Kidney epithelial cell (primary cell): ENCODE results near the gene TRAPPC1. TPM values are rescaled to one million over a fixed set of nuclear protein-coding genes. Genes with fewer than 3 reads are reported as not detected.

Experiments
- DNase-seq: peaks from one replicate; pipeline ENCODE4 v3.0.0-alpha.2; 2010; ENCODE audit warnings: low read depth
- H3K27me3 ChIP-seq: 2 replicates; pipeline ENCODE4 v1.6.0; 2011; ENCODE audit warnings: low read length; ENCODE audit not compliant: control insufficient read depth, insufficient read depth
- H3K36me3 ChIP-seq: 2 replicates; pipeline ENCODE4 v1.5.1; 2011; ENCODE audit warnings: low read length; ENCODE audit not compliant: control insufficient read depth, insufficient read depth
- H3K4me3 ChIP-seq: 2 replicates; pipeline ENCODE4 v1.5.1; 2011; ENCODE audit warnings: low read depth, mild to moderate bottlenecking, control low read depth, low read length
- total RNA-seq: library from RNA; depleted of rRNA; stranded (reverse); fragments of >200 nt; gene quantifications from 2 replicates; pipeline ENCODE4 v1.2.3, GENCODE V29; 2015
- TF ChIP-seq, protein P1 (sequence below): IDR thresholded peaks from 2 replicates; pipeline ENCODE4 v1.5.1; 2011; ENCODE audit warnings: mild to moderate bottlenecking, moderate library complexity, low read length, control low read depth, inconsistent platforms; ENCODE audit not compliant: insufficient read depth, poor library complexity, severe bottlenecking

TRAPPC1 gene
- total RNA-seq, 1 donor from 2014 or later, result 51.6 TPM

DNA sequence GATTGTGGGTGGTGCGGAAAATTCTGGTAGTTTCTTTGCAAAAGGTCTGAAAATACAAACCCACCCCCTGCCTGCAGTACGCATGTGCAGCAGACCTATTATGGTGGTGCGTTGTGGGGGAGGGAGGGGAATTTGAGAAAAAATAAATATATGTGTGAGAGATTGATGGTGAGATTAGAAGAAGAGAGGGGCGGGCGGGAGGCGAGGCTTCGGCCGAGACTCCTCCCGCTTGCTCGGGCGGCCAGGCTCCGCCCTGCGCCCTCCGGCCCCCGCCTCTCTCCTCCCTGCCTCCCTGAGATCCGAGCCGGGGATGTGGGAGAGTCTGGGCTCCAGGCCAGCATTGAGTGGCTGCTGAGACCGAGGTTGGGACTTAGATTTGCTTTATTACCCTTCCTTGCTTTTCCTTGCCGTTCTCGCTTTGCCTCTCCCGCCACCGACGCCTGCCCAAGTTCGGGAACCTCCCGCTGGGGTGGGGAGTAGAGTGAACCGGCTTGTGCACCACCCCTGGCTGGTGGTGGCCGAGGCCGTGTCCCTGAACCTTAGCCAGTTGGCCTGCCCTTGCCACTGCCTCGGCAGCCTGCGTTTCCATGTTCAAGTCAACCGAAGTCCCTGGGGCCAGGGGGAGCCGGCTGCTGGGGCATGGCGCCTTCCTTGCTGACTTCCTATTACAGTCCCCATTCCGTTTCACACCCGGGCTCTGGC lies 44.1 kb downstream of the TRAPPC1 start:
- peak; percentile 69 for DNase-seq
- H3K27me3 ChIP-seq, result no peaks in the 10 kb centered on the region
- peak overlapping the region; percentile 82 for H3K4me3 ChIP-seq
- TF ChIP-seq, protein P1, sequence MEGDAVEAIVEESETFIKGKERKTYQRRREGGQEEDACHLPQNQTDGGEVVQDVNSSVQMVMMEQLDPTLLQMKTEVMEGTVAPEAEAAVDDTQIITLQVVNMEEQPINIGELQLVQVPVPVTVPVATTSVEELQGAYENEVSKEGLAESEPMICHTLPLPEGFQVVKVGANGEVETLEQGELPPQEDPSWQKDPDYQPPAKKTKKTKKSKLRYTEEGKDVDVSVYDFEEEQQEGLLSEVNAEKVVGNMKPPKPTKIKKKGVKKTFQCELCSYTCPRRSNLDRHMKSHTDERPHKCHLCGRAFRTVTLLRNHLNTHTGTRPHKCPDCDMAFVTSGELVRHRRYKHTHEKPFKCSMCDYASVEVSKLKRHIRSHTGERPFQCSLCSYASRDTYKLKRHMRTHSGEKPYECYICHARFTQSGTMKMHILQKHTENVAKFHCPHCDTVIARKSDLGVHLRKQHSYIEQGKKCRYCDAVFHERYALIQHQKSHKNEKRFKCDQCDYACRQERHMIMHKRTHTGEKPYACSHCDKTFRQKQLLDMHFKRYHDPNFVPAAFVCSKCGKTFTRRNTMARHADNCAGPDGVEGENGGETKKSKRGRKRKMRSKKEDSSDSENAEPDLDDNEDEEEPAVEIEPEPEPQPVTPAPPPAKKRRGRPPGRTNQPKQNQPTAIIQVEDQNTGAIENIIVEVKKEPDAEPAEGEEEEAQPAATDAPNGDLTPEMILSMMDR, result no peak
- peaks cover 6% of the 10 kb centered on the region for H3K36me3 ChIP-seq

DNA sequence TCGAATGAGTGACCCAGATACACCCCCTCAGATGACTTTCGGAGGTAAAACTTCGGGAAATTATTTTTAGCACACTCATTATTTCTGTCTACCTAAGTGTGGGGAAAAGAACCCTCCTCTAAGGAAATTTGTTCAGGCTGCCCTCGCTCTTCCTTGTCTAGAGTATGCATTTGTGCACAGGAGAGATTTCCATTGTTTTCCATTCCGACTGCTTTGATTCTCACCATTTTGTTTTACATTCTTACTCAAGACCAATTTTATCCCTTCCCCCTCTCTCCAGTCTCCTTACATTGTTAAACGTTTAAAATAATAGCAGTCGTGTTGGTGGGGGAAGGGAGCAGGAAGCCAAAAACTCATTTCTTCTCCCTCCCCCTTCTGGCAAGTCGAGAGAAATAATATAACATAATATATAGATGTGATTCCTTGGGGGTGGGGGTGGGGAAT lies 44.7 kb downstream of the TRAPPC1 start:
- TF ChIP-seq, protein P1, result no peak
- Histone ChIP-seq H3K27me3 (no peaks in the 10 kb centered on the region), H3K36me3 (peaks cover 6% of the 10 kb centered on the region), H3K4me3 (peak overlapping the region; percentile 82)
- no peak for DNase-seq

DNA sequence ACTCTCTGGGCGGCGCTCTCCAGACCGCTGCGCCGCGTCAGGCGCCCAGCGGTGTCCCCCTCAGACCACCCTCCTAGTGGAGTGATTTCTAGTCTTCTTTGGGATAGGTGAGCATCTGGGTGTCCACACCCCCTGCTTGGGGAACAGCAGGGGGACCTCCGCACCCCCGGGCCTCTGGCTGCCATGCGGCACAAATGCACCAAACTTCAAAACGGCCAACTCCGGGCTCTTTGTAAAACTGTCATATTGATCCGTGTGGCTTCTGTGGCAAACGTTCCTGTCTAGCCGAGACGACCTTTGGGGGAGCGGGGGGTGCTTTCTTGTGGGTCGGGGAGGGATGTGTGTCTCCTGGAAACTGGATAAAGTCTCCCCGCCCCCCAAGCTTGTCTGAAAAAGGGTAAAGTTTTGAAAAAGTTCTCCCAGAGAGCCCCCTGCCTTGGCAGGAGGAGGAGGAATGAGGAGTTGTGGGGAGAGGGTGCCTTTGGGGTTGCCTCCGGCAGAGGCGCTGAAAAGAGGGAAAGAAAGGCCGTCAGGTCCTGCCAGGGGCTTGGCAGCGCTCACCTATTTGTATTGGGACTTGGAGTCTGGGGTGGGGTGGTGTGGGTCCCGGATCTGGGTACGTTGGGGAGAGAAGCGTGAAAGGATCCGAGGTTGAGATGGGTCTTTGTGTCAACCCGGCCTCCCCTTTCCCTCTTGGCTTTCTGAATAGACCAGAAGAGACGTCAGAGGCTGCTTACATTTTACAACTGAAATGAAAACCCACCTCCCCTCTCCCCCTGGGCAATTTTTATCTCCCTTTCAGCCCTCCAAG lies 45.3 kb downstream of the TRAPPC1 start:
- peak overlapping the region; percentile 82 for H3K4me3 ChIP-seq
- no peaks in the 10 kb centered on the region for H3K27me3 ChIP-seq
- peaks cover 4% of the 10 kb centered on the region for H3K36me3 ChIP-seq
- TF ChIP-seq, protein P1, result no peak
- no peak for DNase-seq

DNA sequence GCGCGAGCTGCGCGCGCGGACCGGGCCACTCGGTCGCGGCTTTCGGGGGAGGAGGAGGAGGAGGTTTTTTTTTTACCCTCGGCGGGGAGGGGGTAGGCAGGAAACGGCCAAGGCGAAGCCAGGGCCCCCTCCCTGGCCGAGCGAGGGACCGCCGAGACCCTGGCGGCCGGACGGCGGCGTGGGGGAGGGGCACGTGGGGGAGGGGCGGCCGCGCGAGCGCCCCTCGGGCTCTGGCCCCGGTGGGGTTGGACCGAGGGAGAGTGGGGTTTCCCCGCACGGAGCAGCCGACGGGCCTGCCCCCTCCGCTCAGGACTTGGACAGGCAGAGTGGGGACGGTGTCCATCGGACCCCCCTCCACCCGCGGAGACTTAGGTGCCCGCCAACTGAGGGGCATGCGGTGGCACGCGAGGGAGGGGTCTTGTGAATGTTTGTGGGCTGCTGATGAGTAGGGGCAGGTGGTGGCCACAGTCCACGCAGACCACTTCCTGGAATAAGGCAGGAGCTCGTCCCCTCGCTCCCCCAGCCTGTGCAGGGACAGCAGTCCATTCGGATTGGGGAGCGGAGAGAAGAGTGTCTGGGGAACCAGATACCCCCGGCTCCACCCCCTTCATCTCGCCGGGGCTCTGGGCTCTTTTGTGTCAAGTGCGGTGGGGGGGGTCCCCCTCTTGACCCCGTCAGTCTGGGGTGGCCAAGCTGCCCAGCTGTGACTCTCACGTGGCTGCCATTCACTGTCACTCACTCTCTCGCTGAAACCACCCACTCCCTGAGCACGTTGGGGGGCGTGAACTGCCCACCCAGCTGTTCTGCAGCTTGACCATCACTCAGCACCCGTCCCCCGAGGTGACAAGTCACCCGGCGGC lies 46.1 kb downstream of the TRAPPC1 start:
- Histone ChIP-seq H3K4me3 (peak overlapping the region; percentile 82), H3K36me3 (peaks cover under 1% of the 10 kb centered on the region), H3K27me3 (no peaks in the 10 kb centered on the region)
- no peak for DNase-seq
- TF ChIP-seq, protein P1, result no peak

DNA sequence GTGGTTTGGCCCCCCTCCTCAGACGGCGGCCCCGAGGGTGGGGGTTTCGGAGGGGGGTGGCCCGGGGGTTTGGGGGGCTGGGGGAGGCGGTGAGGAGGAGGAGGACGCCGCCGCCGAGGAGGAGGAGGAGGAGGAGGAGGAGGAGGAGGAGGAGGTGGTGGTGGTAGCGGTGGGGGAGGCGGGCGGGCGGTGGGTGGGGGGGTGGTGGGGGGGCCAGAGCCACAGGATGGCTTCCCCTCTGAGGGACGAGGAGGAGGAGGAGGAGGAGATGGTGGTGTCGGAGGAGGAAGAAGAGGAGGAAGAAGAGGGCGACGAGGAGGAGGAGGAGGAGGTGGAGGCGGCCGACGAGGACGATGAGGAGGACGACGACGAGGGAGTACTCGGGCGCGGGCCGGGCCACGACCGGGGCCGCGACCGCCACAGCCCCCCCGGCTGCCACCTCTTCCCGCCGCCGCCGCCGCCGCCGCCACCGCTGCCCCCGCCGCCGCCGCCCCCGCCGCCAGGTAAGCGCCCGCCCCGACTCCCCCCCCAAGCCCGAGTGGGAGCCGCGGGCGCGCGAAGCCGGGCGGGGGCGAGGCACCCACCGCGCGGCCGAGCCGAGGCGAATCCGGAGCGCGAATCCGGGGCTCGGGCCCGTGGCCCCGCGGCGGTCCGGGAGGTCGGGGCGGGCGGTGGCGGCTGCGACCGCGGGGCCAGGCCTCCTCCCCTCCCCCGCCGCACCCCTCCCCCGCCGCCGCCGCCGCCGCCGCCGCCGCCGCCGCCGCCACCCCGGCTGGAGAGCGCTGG lies 47.0 kb downstream of the TRAPPC1 start:
- TF ChIP-seq, protein P1, result no peak
- H3K27me3 ChIP-seq, result no peaks in the 10 kb centered on the region
- H3K4me3 ChIP-seq, result peak overlapping the region; percentile 82
- H3K36me3 ChIP-seq, result no peaks in the 10 kb centered on the region
- DNase-seq, result no peak
